ENCODE results near the gene FAM25G. TPM values are rescaled to one million over a fixed set of nuclear protein-coding genes. Genes with fewer than 3 reads are reported as not detected.
"Not testable (repeated sequence)": the region's sequence is repeated elsewhere in the genome, so short reads cannot be mapped to it uniquely, and the experiment has no call there.

The FAM25G gene
- total RNA-seq (2014; rRNA removed; shearing (Covaris generic)) (not detected in 2 replicates), total RNA-seq (2022) (not detected in 2 replicates), Bru-seq, nascent RNA (not detected), BruChase-seq, experiment 1, labeled RNA remaining after a 6-hour chase (not detected), BruChase-seq, experiment 2, labeled RNA remaining after a 2-hour chase (not detected)
- long read RNA-seq = 0 reads

DNA sequence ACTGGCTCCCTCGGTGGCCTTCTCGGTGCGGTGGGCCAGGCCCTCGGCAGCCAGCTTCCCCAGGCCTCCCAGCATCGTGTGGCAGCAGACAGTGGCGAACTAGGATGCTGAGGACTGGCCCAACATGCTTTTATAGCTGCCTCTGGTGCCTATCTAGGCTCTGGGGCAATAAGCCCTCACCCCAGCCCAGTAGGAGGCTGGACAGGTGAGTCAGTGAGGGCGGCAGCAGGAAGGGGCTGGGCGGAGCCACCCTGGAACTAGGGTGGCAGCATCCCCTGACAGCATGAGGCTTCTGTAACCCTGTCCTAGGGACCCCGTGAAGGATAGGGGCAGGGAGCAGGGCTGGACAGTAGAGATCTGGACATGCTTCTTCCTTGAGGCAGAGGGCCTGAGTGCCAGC, at the start of gene FAM25G:
Gene FAM25G (minus strand): TSS at position 101 of the 400 bp plus-strand sequence. CDS start 26 bp downstream, at position 75.
- intact Hi-C loops (cut with micrococcal nuclease; ENCODE audit: unreplicated experiment); H3K4me1 ChIP-seq (ENCODE audit: insufficient read depth, low read length, poor library complexity, severe bottlenecking); H3K9me3 ChIP-seq (ENCODE audit: low read length); H3K27ac ChIP-seq (ENCODE audit: low read depth, low read length, poor library complexity, severe bottlenecking); H4K20me1 ChIP-seq (ENCODE audit: insufficient read depth, low read length); H3K4me2 ChIP-seq (ENCODE audit: low read length); H3K36me3 ChIP-seq (ENCODE audit: insufficient read depth, low read length); BruUV-seq (replicated peaks); H2AFZ ChIP-seq (ENCODE audit: low read length); H3K4me3 ChIP-seq (ENCODE audit: low read depth, low read length, poor library complexity, severe bottlenecking); CTCF ChIA-PET (ENCODE audit: unreplicated experiment); H3K9me2 ChIP-seq (ENCODE audit: insufficient read depth, low read length); H3K79me2 ChIP-seq (ENCODE audit: insufficient read depth, low read depth, low read length); DNase-seq (ENCODE audit: low spot score); POLR2A ChIA-PET: not testable (repeated sequence)

DNA sequence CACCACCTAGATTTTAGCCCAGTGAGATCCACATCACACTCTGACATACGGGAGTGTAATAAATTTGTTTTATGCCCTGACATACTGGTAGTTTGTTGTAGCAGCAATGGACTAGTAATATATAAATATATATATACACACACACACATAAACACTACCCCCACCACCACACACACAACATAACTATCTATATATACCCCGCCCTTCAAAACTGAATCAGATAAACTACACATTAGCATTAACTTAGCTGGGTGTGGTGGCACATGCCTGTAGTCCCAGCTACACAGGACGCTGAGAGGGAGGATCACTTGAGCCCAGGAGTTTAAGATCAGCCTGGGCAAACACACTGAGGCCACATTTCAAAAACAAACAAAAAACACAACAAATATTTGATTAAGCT, 44.9 kb upstream of the FAM25G start:
- H3K4me3 ChIP-seq (ENCODE audit: low read depth, low read length, poor library complexity, severe bottlenecking); POLR2A ChIA-PET; DNase-seq (ENCODE audit: low spot score); H3K9me2 ChIP-seq (ENCODE audit: insufficient read depth, low read length); intact Hi-C loops (cut with micrococcal nuclease; ENCODE audit: unreplicated experiment); H3K79me2 ChIP-seq (ENCODE audit: insufficient read depth, low read depth, low read length); CTCF ChIA-PET (ENCODE audit: unreplicated experiment); H3K4me1 ChIP-seq (ENCODE audit: insufficient read depth, low read length, poor library complexity, severe bottlenecking); H3K9me3 ChIP-seq (ENCODE audit: low read length); H2AFZ ChIP-seq (ENCODE audit: low read length); BruUV-seq (replicated peaks); H4K20me1 ChIP-seq (ENCODE audit: insufficient read depth, low read length); H3K27ac ChIP-seq (ENCODE audit: low read depth, low read length, poor library complexity, severe bottlenecking); H3K36me3 ChIP-seq (ENCODE audit: insufficient read depth, low read length); H3K4me2 ChIP-seq (ENCODE audit: low read length): not testable (repeated sequence)

- H3K4me2 ChIP-seq (ENCODE audit: low read length); H2AFZ ChIP-seq (ENCODE audit: low read length); H3K27ac ChIP-seq (ENCODE audit: low read depth, low read length, poor library complexity, severe bottlenecking); POLR2A ChIA-PET; H3K79me2 ChIP-seq (ENCODE audit: insufficient read depth, low read depth, low read length); H3K9me3 ChIP-seq (ENCODE audit: low read length); intact Hi-C loops (cut with micrococcal nuclease; ENCODE audit: unreplicated experiment); BruUV-seq (replicated peaks); H3K36me3 ChIP-seq (ENCODE audit: insufficient read depth, low read length); DNase-seq (ENCODE audit: low spot score); H3K9me2 ChIP-seq (ENCODE audit: insufficient read depth, low read length); CTCF ChIA-PET (ENCODE audit: unreplicated experiment); H4K20me1 ChIP-seq (ENCODE audit: insufficient read depth, low read length); H3K4me1 ChIP-seq (ENCODE audit: insufficient read depth, low read length, poor library complexity, severe bottlenecking); H3K4me3 ChIP-seq (ENCODE audit: low read depth, low read length, poor library complexity, severe bottlenecking): not testable (repeated sequence)
These were observed 32.0 kb upstream of the FAM25G start, which contains the start of gene AGAP9 for GRCh38 chr10:47523475-47523874. TSS of gene AGAP9 (minus strand) at chr10:47523638. CDS start at chr10:47523526, 112 bp downstream.

DNA sequence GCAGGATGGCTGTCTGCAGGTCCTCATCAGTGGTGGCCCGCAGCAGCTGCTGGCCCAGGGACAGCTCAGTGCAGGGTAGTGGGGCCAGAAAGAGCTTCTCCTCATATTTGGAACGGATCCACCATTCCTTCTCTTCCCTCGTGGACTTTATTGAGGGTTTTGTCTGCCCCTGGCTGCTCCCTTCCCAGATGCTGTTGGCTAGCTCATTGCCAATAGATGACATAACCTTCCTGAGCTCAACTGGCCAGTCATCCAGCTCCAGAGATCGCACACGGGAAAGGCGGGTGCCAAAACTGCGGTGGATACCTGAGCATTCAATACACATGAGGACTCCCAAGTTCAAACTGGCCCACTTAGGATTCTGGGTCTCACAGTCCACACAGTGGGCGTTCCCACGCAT, 10.8 kb upstream of the FAM25G start:
- H3K36me3 ChIP-seq (ENCODE audit: insufficient read depth, low read length); H3K27ac ChIP-seq (ENCODE audit: low read depth, low read length, poor library complexity, severe bottlenecking); DNase-seq (ENCODE audit: low spot score); H2AFZ ChIP-seq (ENCODE audit: low read length); BruUV-seq (replicated peaks); H4K20me1 ChIP-seq (ENCODE audit: insufficient read depth, low read length); H3K9me3 ChIP-seq (ENCODE audit: low read length); H3K9me2 ChIP-seq (ENCODE audit: insufficient read depth, low read length); H3K79me2 ChIP-seq (ENCODE audit: insufficient read depth, low read depth, low read length); H3K4me1 ChIP-seq (ENCODE audit: insufficient read depth, low read length, poor library complexity, severe bottlenecking); intact Hi-C loops (cut with micrococcal nuclease; ENCODE audit: unreplicated experiment); POLR2A ChIA-PET; H3K4me3 ChIP-seq (ENCODE audit: low read depth, low read length, poor library complexity, severe bottlenecking); H3K4me2 ChIP-seq (ENCODE audit: low read length); CTCF ChIA-PET (ENCODE audit: unreplicated experiment): not testable (repeated sequence)

DNA sequence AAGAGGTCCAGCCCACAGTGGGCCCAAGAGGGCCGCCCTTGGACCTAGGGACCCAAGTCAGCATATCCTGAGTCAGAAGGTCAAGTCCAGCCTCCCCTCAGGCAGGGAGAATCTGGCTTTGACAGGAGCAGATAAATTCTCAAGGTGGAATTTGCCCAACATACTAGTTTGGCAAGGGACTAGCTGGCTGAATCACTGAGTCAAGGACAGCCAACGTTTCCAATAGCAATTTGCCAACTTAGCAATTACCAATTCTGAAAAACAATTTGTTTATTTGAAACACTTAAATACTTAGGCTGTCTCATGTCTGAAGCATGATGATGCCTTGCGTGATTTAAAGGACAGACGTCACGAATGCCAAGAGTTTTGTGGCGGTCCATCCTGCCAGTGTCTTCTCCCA, 2.7 kb upstream of the FAM25G start:
- H3K4me2 ChIP-seq (ENCODE audit: low read length); H3K9me2 ChIP-seq (ENCODE audit: insufficient read depth, low read length); H2AFZ ChIP-seq (ENCODE audit: low read length); H3K27ac ChIP-seq (ENCODE audit: low read depth, low read length, poor library complexity, severe bottlenecking); intact Hi-C loops (cut with micrococcal nuclease; ENCODE audit: unreplicated experiment); H3K9me3 ChIP-seq (ENCODE audit: low read length); H4K20me1 ChIP-seq (ENCODE audit: insufficient read depth, low read length); H3K4me3 ChIP-seq (ENCODE audit: low read depth, low read length, poor library complexity, severe bottlenecking); H3K79me2 ChIP-seq (ENCODE audit: insufficient read depth, low read depth, low read length); H3K4me1 ChIP-seq (ENCODE audit: insufficient read depth, low read length, poor library complexity, severe bottlenecking); H3K36me3 ChIP-seq (ENCODE audit: insufficient read depth, low read length); POLR2A ChIA-PET; BruUV-seq (replicated peaks); CTCF ChIA-PET (ENCODE audit: unreplicated experiment); DNase-seq (ENCODE audit: low spot score): not testable (repeated sequence)

DNA sequence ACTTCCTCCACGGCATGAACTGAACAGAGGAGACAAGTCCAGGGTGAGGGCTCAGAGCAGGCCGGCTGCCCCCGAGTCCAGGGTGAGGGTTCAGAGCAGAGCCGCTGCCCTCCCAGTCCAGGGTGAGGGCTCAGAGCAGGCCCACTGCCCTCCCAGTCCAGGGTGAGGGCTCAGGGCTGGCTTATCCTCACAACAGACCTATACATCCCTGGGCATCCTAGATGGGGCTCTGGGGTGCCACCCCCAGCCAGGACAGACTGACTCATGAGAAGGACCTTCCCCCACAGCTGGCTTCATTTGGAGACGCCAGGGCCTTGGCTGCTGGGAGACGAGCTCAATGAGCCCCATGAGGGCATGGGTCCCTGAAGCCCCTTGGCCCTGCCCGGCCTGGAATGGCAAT, 1.9 kb downstream of the FAM25G start:
- CTCF ChIA-PET (ENCODE audit: unreplicated experiment); H3K9me3 ChIP-seq (ENCODE audit: low read length); H4K20me1 ChIP-seq (ENCODE audit: insufficient read depth, low read length); BruUV-seq (replicated peaks); H3K4me1 ChIP-seq (ENCODE audit: insufficient read depth, low read length, poor library complexity, severe bottlenecking); H2AFZ ChIP-seq (ENCODE audit: low read length); H3K79me2 ChIP-seq (ENCODE audit: insufficient read depth, low read depth, low read length); intact Hi-C loops (cut with micrococcal nuclease; ENCODE audit: unreplicated experiment); H3K27ac ChIP-seq (ENCODE audit: low read depth, low read length, poor library complexity, severe bottlenecking); H3K36me3 ChIP-seq (ENCODE audit: insufficient read depth, low read length); POLR2A ChIA-PET; H3K9me2 ChIP-seq (ENCODE audit: insufficient read depth, low read length); H3K4me2 ChIP-seq (ENCODE audit: low read length); DNase-seq (ENCODE audit: low spot score); H3K4me3 ChIP-seq (ENCODE audit: low read depth, low read length, poor library complexity, severe bottlenecking): not testable (repeated sequence)

DNA sequence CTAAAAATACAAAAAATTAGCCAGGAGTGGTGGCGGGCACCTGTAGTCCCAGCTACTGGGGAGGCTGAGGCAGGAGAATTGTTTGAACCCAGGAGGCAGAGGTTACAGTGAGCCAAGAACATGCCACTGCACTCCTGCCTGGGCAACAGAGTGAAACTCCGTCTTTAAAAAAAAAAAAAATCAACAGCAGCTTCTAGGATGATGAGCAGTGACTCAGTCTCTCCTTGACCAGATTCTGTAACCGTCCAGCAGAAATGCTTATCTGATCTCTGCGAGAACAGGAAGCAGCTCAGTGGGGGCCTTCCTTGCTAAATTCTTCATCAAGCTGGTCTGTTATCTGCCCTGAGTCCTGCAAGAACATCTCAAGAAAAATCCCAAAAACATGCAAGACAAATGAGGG, 5.6 kb downstream of the FAM25G start:
- H3K27ac ChIP-seq (ENCODE audit: low read depth, low read length, poor library complexity, severe bottlenecking); H3K4me3 ChIP-seq (ENCODE audit: low read depth, low read length, poor library complexity, severe bottlenecking); H3K36me3 ChIP-seq (ENCODE audit: insufficient read depth, low read length); DNase-seq (ENCODE audit: low spot score); H3K4me2 ChIP-seq (ENCODE audit: low read length); H4K20me1 ChIP-seq (ENCODE audit: insufficient read depth, low read length); intact Hi-C loops (cut with micrococcal nuclease; ENCODE audit: unreplicated experiment); H3K4me1 ChIP-seq (ENCODE audit: insufficient read depth, low read length, poor library complexity, severe bottlenecking); H2AFZ ChIP-seq (ENCODE audit: low read length); H3K79me2 ChIP-seq (ENCODE audit: insufficient read depth, low read depth, low read length); CTCF ChIA-PET (ENCODE audit: unreplicated experiment); H3K9me2 ChIP-seq (ENCODE audit: insufficient read depth, low read length); BruUV-seq (replicated peaks); POLR2A ChIA-PET; H3K9me3 ChIP-seq (ENCODE audit: low read length): not testable (repeated sequence)
